Esophagus squamous epithelium (tissue), 4 donors: ENCODE results near the gene OR2V2.
"Not testable (repeated sequence)": the region's sequence is repeated elsewhere in the genome, so short reads cannot be mapped to it uniquely, and the experiment has no call there.

Experiments
- CTCF ChIP-seq, 6 experiments: fragments of 450-650 bp in 4 of 6; fragments of 200-600 bp in 2 of 6; sonication (generic) in 2 of 6; IDR thresholded peaks; one replicate each; pipeline ENCODE4 v1.5.1; 2016 to 2019; ENCODE audit warnings: antibody characterized with exemption in 6 of 6, mild to moderate bottlenecking in 4 of 6, moderate library complexity in 4 of 6
- POLR2A ChIP-seq, 4 donors: fragments of 450-650 bp; IDR thresholded peaks; one replicate each; pipeline ENCODE4 v1.6.1; 2017; ENCODE audit warnings: antibody characterized with exemption in 4 of 4, mild to moderate bottlenecking in 4 of 4, moderate library complexity in 3 of 4

GRCh38 chr5:181113572-181113971, 33.8 kb upstream of the OR2V2 start:
- not testable (repeated sequence) for TF ChIP-seq CTCF, POLR2A (IDR thresholded peaks at IDR 0.05)
